Measurements from ENCODE around the gene PTPRN2.
"Not testable (repeated sequence)": the region's sequence is repeated elsewhere in the genome, so short reads cannot be mapped to it uniquely, and the experiment has no call there.

The PTPRN2 gene

DNA sequence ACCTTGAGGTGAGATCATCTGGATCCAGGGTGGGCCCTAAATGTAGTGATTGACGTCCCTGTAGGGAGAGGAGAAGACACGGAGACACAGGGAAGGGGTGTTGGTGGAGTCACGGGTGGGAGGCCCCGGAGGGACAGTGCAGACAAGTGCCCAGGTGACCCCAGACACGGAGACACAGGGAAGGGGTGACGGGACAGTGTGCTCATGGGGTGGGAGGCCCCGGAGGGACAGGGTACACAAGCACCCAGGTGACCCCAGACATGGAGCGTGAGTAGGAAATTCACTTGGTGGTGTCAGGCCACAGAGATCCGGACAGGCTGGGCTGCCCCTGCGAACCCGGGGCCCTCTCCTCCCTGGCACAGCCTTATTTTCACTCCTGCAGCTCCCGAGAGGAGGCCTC is 176.9 kb downstream of the PTPRN2 start:
- DNase-seq: no peak

DNA sequence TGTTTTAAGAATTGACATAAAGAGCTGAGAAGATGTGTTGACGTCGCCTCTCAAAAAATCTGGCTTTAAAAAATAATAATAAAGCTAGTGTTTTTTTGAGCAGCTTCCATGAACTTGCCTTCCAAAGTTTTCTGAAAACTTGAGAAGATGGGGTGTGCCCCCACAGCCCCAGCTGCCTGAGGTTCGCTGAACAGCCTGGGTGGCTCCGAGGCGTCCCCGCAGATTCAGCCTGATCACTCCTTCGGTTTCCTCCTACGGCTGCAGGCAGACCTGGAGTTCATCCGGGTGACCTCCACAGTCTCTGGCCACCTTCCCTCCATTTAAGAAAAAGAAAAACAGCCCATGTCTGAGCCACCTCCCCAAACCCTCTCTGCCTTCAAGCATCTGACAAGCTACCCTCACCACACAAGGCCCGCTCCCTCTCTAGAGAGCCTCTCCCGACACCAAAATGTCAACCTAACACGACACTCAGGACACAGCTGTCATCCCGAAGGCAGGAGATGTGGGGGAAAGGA is 177.8 kb downstream of the PTPRN2 start:
- no peak for DNase-seq

DNA sequence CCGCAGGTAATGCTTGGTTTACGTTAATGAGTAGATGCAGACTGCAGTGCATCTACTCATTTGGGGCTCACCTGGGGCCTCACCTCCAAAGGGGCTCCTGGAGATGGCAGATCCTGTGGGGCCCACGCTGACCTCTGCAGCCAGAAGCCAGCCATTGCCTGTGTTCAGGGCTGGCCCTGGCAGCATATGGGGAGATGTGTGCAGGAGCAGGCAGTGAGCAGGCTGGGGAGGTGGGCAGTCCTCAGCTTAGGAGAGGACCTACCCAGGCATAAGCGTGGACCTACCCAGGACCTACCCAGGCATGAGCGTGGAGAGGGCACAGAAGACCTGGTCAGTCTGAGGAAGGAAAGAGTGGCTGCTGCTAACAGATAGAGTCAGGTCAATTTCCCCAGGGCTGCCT is 178.5 kb downstream of the PTPRN2 start:
- no peak for DNase-seq

DNA sequence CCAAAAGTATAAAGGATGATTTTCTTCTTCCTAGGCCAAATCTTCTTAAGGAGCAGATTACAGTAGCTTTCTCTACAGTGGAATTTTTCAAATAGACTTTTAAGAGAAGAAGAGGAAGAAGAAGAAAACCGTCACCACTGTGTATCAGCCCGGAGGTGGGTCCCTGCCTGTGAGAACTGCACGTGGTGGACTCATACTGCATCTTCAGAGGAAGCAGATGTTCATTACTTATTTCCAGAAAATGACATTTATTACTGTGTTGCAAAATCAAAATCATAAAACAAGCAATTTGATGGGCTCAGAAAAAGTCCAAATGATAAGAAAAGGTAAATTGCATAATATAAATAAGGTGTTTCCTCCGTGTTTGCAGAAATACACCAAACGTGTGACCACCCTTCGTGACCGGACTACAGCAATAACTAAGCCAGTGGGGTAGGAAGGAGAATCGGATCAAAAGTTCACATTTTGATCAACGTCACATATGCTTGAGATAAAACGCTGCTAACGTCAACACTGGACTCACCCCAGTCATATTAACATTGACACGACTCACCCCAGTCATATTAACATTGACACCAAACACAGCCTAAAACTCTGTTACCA is 179.2 kb downstream of the PTPRN2 start:
- no peak for DNase-seq

- peak; percentile 39 for DNase-seq
Observed at GRCh38 chr7:158407581-158408317, 179.9 kb downstream of the PTPRN2 start.

- DNase-seq: no peak
Observed at GRCh38 chr7:158406801-158407200, 180.8 kb downstream of the PTPRN2 start.

- DNase-seq: no peak
Observed at GRCh38 chr7:158406364-158406763, 181.3 kb downstream of the PTPRN2 start.

- DNase-seq: not testable (repeated sequence)
Observed at GRCh38 chr7:158405771-158406170, 181.9 kb downstream of the PTPRN2 start.

DNA sequence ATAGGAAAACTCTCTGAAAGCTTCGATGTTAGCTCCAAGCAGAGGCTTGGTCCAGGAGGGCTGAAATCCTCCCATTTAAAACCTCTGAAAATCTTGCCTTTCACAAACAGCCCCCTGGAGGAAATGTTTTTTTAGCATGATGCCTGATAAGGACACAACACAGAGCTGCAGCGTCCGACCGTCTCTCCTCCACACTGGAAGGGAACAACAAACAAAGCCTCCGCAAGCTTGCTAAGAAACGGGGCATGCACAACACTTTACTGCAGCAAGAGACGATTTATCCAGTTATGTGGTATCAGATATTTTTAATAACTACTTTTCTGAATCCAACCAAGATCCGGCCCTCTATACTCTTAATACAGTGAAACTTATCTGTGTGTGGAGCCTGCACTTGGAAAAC is 182.3 kb downstream of the PTPRN2 start:
- no peak for DNase-seq

GRCh38 chr7:158404031-158404761 is 183.4 kb downstream of the PTPRN2 start:
- no peak for DNase-seq

DNA sequence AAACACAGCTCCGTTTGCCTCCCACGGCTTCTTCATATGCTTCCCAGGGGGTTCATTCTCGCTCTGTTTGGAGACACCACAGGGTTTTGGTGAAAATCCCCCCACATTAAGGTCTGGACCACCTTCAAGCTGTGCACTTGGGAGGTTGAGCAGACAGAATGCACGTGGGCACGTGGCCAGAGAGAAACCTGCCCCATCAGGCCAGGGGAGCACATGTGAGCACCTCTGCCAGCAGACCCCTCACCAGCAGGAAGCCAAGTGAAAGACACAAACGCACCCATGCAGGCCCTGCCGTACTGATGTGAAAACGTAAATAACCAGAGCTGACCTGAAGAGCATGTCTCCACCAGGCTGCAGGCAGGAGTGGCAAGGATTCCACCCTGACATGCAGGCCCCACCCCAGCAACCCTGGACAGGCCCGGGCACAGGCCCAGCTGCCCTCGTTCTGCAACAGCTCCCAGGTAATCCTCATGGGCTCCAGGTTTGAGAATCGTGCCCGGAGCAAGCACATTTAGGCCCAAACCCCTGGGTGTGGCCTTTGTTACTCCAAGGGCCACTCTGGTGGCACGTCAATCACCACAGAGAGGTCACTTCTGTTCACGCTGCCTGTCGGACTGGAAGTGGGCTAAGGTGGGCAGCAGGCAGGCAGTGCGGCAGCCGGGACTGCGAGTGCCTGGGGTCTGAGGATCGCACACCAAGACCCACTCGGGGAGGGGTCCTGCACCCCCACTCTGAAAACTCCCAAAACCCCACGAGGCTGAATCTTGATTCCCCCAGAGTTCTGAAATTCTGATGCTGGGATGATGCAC is 184.4 kb downstream of the PTPRN2 start:
- no peak for DNase-seq

DNA sequence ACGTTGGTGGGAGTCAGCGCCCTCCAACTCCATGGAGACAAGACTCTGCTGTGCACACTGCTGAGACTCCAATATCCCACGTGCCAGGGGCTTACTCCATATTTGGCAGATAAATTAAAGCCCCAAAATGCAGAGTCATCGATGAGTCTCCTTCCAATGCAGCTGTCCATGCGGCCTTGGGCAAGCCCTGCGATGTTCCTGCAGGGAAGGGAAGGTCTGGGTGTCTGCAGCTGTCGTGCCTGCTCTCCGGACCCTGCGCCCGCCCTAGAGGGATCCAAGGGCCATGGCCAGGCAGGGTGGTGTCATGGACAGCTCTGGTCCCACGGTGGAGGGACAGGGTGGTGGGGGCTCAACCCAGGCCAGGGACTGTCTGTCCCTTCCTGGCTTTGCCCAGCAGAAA is 185.2 kb downstream of the PTPRN2 start:
- no peak for DNase-seq

DNA sequence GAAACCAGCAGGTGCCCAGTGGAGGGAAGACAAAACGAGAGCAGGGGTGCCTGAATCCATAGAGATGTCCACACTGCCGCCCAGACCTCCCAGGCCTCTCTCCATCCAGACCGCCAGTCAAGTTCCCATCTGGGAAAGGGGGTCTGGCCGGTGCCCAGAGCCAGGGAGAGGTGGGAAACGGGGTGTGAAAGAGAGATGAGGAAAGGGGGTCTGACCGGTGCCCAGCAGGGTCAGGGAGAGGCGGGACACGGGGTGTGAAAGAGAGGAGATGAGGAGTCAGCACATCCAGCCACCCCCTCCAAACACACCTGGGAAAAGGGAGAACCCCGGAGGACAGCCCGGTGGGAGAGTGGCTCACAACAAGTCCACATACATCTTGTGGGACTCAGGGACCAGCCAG is 185.8 kb downstream of the PTPRN2 start:
- no peak for DNase-seq

GRCh38 chr7:158401295-158401694 is 186.3 kb downstream of the PTPRN2 start:
- no peak for DNase-seq

DNA sequence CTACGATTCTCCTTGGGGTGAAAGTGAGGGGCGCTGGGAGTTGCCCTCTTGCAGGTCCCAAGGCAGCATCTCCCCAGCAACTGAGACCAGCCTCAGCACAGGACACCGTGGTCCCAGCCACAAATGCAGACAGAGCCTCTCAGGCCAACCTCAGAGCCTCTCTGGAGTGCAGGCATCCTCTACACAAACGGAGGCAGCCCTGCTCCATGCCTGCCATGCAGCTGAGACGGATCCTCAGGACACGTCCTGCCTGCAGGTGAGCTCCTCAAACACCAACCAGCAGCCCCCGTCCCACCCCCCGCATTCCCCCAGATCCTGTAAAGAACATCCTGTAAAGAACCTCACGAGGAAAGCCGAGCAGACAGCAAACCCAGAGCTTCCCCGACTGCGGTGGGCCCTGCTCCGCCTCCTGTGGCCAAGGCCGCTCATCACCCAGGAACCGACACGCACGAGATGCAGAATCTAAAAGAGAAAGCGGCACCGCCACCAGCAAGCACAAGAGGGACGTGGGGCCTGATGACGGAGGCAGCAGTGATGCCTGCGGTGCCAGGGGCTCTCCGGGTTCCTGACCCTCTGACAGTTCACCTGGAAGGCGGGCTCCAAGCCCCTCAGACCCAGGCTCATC is 186.9 kb downstream of the PTPRN2 start:
- no peak for DNase-seq

DNA sequence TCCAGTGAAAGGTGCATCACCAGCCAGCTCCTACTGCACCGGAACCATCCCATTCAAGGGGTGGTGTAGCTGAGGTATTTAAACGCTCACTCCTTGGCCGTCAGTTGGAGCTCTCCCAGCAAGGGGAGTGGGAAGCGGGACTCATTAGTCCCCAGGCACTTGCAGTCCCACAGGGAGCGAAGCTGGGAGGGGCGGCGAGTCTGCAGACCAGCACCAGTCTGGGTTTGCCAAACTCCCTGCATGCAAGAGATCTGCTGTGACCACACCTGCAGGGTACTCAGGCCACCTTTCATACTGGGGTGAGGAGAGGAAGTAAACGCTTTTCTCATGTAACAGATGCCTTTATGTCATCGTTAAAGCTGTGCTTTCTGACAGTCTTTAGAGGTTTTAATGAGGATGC is 187.9 kb downstream of the PTPRN2 start:
- DNase-seq: no peak

GRCh38 chr7:158398750-158399149 is 188.9 kb downstream of the PTPRN2 start:
- DNase-seq: no peak

DNA sequence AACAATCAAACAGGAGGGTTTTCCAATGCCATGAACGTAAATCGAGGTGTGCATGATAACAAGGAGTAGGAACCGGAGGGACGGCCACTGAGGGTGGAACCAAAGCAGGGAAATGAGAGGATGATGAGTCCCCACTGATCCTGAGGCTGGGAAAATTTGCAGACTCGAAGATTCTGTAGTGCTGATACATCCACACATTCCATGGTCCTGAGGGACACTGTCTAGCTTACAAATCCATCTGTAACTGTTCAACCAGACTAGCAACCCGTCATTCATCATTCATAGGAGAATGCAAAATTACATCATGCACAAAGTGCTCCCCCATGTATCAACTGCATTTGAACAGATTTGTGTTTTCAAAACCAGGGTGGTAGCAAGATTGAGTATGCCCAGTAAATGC is 189.7 kb downstream of the PTPRN2 start:
- no peak for DNase-seq

- DNase-seq: no peak
Observed at GRCh38 chr7:158396982-158397862, 190.4 kb downstream of the PTPRN2 start.

DNA sequence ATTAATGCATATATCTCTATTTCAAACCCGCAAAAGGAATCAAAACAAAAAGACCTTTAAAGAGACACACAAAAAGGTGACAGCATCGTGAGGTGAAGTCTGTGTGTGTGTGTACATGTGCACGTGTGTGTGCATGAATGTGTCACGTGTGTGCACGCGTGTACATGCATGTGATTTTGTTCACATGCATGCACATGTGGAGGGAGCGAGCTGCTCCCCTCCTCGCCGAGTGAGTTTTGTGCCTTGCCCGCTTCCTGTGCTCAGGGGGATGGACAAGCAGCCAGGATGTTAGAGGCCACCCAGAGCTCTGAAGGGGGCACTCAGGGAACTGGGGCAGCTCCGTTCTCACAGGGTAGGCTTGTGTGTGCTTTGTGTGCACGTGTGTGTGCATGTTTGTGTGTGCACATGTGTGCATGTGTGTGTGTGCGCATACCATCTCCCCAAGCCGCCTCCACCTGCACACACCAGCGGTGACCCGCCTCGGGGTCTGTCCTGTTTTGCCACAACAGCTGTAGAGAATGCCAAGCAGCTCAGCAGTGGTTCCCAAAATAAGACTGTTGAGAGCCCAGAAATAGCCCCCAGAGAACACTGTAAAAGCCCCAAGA is 191.2 kb downstream of the PTPRN2 start:
- no peak for DNase-seq

DNA sequence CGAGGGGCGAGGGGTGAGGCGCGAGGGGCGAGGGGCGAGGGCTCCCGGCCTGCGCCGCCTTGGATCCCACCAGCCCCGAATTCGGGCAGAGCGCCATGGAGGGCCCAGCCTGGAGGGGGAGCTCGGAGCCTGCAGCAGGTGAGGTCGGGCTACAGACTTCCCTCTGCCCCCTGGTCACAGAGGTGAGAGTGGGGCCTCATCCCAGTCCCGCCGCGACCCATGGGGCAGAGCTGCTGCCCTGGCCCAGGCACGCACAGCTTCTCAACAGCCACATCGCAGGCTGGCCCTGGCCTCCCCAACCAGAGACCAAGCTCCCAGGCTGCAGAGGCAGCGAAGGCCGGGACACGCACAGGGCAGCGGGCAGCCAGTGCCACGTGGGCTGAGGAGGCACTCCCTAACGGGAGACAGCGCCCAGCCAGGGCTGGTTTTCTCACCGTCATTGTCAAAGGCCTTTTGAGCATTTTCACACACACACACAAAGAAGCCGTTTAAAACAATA is 191.8 kb downstream of the PTPRN2 start:
- no peak for DNase-seq
